Activated naive CD8-positive, alpha-beta T cell treated with anti-CD3 and anti-CD28 coated beads, Interleukin-2, amount 50 U/mL, for 24 hours (primary cell): ENCODE data around the gene TUBA3C.
"Not testable (repeated sequence)": the region's sequence is repeated elsewhere in the genome, so short reads cannot be mapped to it uniquely, and the experiment has no call there.

Source experiments
- ATAC-seq: fragments of 150-1000 bp; cut with Tn5 transposase; one replicate; pipeline ENCODE4 v1.10.0; 2021
- DNase-seq: peaks from one replicate; pipeline ENCODE4 v3.0.0; 2021
- H3K27ac Mint-ChIP-seq: one replicate; pipeline ENCODE4 v1.8.0; 2021; ENCODE audit warnings: mild to moderate bottlenecking, mixed read lengths
- H3K27me3 Mint-ChIP-seq: one replicate; pipeline ENCODE4 v1.8.0; 2021; ENCODE audit warnings: mixed read lengths
- H3K36me3 Mint-ChIP-seq: one replicate; pipeline ENCODE4 v1.8.0; 2021; ENCODE audit warnings: low read depth, mixed read lengths
- H3K4me1 Mint-ChIP-seq: one replicate; pipeline ENCODE4 v1.8.0; 2021; ENCODE audit warnings: mixed read lengths
- H3K4me3 Mint-ChIP-seq: one replicate; pipeline ENCODE4 v1.8.0; 2021; ENCODE audit warnings: mild to moderate bottlenecking, moderate library complexity, mixed read lengths
- H3K9me3 Mint-ChIP-seq: one replicate; pipeline ENCODE4 v1.8.0; 2021; ENCODE audit warnings: mixed read lengths

The TUBA3C gene

DNA sequence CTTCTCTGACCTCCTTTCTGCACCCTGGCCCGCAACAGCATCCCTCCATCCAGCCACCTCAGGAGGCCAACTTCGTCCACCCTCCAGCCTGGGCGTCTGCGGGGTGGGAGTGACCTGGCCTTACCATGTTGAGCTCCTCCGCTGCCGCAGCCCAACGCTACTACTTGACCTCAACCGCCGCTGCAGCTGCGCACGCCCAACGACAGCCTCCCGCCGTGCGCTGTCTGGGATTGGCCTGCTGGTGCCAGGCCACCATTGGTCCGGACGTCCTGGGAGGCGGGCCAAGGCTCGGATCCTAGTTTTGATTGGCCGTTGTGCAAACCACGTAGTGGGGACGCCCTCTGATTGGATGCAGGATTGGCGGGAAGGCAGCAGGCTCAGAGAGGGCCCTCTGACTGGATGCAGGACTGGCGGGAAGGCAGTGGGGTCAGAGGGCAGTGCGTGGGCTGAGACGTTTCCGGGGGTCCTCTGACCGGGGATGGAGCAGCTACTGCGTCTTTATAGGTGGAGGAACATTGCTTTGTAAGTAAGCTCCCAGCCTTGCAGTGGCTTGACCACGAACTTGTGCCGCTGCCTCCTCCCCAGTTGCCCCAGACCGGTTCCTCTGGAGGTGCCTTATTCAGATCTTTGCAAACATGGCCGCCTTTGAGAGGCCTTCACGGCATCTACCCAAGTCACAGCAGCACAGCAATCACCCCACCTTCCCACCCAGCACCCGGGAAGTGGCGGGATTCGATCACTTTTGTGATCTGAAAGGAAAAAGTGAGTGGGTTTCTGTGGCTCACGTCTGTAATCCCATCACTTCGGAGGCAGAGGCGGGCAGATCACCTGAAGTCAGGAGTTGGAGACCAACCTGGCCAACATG is at the start of gene TUBA3C:
TUBA3C (minus strand) TSS at position 204 of the 865 bp plus-strand sequence; CDS start at position 127, 77 bp downstream.
- H3K27ac Mint-ChIP-seq = no peak within 1 kb of the TSS
- peaks cover 8% of the 10 kb centered on the region for H3K9me3 Mint-ChIP-seq
- DNase-seq = no peak
- H3K4me1 Mint-ChIP-seq = no peaks in the 10 kb centered on the region
- ATAC-seq = no peak
- H3K36me3 Mint-ChIP-seq = no peaks in the 10 kb centered on the region
- H3K27me3 Mint-ChIP-seq = no peaks in the 10 kb centered on the region
- no peak within 1 kb of the TSS for H3K4me3 Mint-ChIP-seq

DNA sequence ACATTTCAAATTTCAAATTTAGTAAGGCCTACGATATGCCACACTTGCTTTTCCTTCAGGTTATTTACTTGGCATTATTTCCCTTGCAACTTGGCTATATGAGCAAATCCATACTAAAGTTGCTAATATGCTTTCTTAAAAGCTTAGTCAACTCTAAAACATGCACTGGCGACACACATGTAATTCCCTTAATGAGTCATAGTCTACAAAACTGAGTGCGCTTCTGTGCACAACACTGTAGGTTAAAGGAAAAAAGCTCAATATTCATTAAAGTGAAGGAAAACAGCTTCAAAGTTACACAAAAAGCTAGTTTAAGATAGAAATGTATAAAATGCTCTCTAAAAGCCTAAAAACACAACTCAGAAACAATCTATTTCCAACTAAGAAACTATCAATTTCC is 25.8 kb upstream of the TUBA3C start:
- not testable (repeated sequence) for ATAC-seq, DNase-seq, H3K4me3 Mint-ChIP-seq, H3K27me3 Mint-ChIP-seq, H3K4me1 Mint-ChIP-seq, H3K9me3 Mint-ChIP-seq, H3K27ac Mint-ChIP-seq, H3K36me3 Mint-ChIP-seq

DNA sequence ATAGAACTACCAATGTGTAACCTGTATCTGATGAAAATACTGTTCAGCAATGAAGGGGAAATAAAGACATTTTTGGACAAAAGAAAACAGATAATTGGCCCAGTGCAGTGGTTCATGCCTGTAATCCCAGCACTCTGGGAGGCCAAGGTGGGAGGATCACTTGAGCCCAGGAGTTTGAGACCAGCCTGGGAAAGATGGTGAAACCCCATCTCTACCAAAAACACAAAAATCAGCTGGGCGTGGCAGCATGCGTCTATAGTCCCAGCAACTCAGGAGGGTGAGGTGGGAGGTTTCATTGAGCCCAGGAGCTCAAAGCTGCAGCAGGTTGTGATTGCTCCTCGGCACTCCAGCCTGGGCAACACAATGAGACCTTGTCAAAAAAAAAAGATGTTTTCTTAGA is 11.0 kb upstream of the TUBA3C start:
- ATAC-seq, H3K9me3 Mint-ChIP-seq, H3K36me3 Mint-ChIP-seq, H3K27ac Mint-ChIP-seq, H3K27me3 Mint-ChIP-seq, H3K4me1 Mint-ChIP-seq, DNase-seq, H3K4me3 Mint-ChIP-seq: not testable (repeated sequence)

DNA sequence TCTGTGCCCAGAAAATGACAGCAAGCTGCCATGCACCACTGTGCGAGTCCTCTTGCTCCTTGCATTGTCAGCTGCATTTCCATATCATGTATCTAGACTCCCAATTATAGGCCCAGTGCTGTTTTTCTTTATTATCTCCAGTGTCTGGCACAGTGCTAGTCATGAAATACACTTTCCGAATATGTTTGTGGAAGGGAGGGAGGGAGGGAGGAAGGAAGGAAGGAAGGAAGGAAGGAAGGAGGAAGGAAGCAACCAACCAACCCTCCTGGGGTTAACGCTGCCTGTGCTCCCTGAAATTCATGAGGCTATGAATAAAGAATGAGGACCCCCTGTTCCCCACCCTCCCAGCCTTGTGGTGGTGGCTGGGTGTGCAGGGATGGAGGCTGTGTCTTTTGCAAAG is 8.3 kb upstream of the TUBA3C start:
- not testable (repeated sequence) for H3K27ac Mint-ChIP-seq, H3K27me3 Mint-ChIP-seq, H3K36me3 Mint-ChIP-seq, ATAC-seq, H3K9me3 Mint-ChIP-seq, H3K4me3 Mint-ChIP-seq, H3K4me1 Mint-ChIP-seq, DNase-seq

DNA sequence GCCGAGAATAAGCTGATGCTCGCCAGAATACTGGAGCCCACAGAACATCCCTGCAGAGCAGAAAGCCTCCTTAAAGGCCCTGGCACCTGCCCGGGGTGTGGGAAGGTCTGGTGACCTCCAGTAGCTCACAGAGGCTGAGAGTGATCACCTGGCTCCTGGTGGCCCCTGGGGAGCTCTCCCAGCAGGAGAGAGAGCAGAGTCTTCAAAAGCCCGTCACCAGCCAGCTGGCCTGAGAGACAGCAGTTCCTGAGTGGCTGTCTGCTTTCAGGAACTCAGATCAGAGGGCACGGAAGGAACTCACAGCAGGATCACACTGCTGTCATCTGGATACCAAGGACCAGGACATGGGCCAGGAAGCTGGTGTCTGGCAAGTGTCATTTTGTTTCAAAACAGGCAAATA is 7.7 kb upstream of the TUBA3C start:
- not testable (repeated sequence) for ATAC-seq, H3K27ac Mint-ChIP-seq, H3K9me3 Mint-ChIP-seq, H3K36me3 Mint-ChIP-seq, H3K4me1 Mint-ChIP-seq, H3K27me3 Mint-ChIP-seq, DNase-seq, H3K4me3 Mint-ChIP-seq

DNA sequence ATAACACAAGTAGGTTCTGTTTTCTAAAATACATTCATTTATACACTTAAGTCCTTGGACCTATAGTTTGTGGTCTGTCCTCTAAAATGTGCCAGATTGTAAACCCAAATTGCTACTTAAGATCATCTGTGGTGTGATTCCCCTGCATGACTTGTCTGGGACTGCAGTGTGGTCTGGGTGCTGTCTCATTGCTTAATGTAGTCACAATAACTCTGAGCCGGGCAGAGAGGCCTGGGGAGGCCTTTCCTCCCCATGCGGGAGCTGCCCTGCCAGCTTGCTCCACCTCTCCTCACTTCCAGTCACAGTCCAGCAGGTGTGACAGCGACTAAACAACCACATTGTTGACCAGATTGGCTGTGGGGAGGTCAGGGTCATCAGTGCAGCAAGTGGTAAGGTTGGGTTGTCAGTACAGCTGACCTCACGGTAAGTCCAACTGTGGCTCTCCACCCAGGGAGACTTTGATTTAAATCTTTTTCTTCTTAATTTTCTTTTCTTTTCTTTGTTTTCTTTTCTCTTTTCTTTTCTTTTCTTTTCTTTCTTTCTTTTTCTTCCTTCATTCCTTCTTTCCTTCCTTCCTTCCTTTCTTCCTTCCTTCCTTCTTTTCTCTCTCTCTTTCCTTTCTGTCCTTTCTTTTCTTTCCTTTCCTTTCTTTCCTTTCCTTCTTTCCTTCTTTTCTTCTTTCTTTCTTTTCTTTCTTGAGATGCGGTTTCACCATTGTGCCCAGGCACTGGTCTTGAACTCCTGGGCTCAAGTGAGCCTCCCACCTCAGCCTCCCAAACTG is 4.4 kb upstream of the TUBA3C start:
- no peaks in the 10 kb centered on the region for H3K36me3 Mint-ChIP-seq
- no peak for ATAC-seq
- no peaks in the 10 kb centered on the region for H3K27me3 Mint-ChIP-seq
- no peak overlapping the region for H3K27ac Mint-ChIP-seq
- H3K9me3 Mint-ChIP-seq = peaks cover 4% of the 10 kb centered on the region
- H3K4me3 Mint-ChIP-seq = no peak overlapping the region
- no peaks in the 10 kb centered on the region for H3K4me1 Mint-ChIP-seq
- no peak for DNase-seq

DNA sequence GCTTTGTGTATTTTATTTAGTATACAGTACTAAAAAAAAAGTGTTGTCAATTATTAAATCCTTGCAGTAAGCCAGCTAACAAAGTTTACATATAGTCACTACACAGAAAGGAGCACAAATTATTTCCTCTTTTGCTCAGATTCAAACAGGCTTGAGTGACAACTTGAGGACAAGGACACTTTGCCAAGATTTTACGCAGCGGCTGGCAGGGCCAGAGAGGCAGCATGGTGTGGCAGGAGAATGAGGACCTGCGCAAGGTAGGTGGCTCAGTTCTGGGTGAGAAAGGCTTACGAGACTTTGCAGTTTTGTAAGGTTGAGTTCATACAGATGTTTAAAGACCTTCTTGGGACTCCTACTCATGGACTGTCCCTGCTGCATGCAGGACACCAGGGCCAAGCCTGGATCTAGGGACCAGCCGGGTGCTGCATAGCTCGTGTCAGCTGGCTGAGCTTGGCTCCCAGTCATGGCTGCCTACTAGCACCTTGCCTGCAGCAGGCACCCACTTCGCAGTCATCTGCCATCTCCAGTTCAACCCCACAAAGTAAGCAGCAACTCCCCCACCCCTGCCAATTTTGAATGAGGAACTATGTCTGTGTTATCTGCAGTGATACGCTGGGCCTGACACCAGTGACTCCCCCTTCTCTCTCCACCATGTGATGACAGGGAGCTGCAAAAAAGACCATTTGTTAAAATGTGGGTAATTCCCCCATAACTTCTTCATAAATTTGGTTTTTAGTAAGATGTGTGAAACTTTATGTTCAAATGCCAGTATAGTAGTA is 3.7 kb upstream of the TUBA3C start:
- Mint-ChIP-seq H3K36me3 (no peaks in the 10 kb centered on the region), H3K27ac (no peak overlapping the region)
- no peak for ATAC-seq

DNA sequence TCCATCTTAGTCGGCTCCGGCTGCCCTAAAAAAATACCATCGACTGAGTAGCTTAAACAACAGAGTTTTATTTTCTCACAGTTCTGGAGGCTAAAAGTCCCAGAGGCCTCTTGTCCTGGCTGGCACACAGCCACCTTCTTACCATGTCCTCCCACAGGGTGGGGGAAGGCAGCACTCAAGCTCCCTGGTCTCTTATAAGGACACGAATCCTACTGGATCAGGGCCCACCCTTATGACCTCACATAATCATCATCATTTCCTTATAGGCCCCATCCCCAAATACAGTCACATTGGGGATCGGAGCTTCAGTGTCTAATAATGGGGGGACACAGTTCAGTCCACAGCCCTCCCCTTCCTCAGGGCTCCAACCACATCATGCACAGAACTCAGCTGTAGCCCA is 2.6 kb upstream of the TUBA3C start:
- no peak overlapping the region for H3K27ac Mint-ChIP-seq
- no peaks in the 10 kb centered on the region for H3K36me3 Mint-ChIP-seq
- no peak for DNase-seq
- no peak overlapping the region for H3K4me3 Mint-ChIP-seq
- no peaks in the 10 kb centered on the region for H3K4me1 Mint-ChIP-seq
- H3K9me3 Mint-ChIP-seq = peaks cover 4% of the 10 kb centered on the region
- no peaks in the 10 kb centered on the region for H3K27me3 Mint-ChIP-seq
- no peak for ATAC-seq

More for the DNA sequence above, 3.7 kb upstream of the TUBA3C start:
- no peaks in the 10 kb centered on the region for H3K4me1 Mint-ChIP-seq
- H3K27me3 Mint-ChIP-seq = no peaks in the 10 kb centered on the region
- H3K9me3 Mint-ChIP-seq = peaks cover 4% of the 10 kb centered on the region
- H3K4me3 Mint-ChIP-seq = no peak overlapping the region
- DNase-seq = no peak

DNA sequence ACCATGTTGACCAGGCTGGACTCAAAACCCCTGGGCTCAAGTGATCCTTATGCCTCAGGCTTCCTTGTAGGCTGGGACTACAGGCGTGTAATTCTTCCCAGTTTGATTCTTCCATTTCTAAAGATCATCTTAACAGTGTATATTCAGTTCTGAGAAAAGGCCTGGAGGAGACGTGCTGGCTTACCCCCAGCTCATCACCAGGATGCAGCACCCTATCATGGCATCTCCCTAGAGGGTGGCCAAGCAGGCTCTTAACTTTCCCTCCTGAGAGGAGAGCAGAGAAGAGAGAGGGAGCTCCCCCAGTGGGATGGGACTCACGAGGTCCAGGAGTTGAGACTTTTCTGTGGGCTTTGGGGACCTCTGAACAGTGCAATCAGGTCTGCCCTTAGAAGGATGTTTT is 2.1 kb upstream of the TUBA3C start:
- Mint-ChIP-seq H3K27me3 (no peaks in the 10 kb centered on the region), H3K4me3 (no peak overlapping the region), H3K36me3 (no peaks in the 10 kb centered on the region), H3K27ac (no peak overlapping the region), H3K9me3 (peaks cover 4% of the 10 kb centered on the region), H3K4me1 (no peaks in the 10 kb centered on the region)
- DNase-seq = no peak
- ATAC-seq = no peak

DNA sequence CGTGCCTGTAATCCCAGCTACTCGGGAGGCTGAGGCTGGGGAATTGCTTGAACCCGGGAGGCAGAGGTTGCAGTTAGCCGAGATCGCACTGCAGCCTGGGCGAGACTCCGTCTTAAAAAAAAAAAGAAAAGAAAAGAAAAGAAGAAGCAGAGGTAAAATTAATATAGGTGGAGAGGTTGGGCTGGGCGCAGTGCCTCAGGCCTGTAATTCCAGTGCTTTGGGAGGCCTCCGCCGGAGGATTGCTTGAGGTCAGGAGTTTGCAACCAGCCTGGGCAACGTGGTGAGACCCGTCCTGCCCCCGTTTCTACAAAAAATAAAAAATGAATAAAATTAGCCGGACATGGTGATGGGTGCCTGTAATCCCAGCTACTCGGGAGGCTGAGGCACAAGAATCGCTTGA is 912 bp upstream of the TUBA3C start:
- Mint-ChIP-seq H3K36me3 (no peaks in the 10 kb centered on the region), H3K4me3 (no peak overlapping the region), H3K27me3 (no peaks in the 10 kb centered on the region), H3K4me1 (no peaks in the 10 kb centered on the region), H3K27ac (no peak overlapping the region), H3K9me3 (peaks cover 8% of the 10 kb centered on the region)
- ATAC-seq (no peak), DNase-seq (no peak)

DNA sequence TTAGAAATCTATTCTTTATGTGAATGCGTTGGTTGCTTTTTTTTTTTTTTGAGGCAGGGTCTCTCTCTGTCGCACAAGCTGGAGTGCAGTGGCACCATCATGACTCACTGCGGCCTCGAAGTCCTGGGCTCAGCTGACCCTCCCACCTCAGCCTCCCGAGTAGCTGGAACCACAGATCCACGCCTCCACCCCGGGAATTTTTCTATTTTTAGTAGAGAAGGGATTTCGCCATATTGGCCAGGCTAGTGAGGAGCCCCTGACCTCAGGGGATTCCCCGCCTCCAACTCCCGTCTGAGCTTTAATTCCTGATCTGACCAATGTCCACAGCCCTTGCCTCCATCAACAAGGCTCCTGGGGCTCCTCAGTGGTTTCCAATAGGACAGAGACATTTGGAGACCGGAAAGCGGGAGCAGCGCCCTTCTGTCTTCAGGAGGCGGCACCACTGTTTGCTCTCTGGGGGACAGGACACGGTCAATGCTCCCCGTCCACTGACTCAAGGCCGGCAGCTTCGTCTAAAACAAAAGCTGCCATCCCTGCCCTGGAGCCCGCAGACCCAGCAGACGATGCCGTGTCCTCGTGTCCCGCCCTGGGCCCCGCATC is 503 bp downstream of the TUBA3C start:
- Mint-ChIP-seq H3K36me3 (no peaks in the 10 kb centered on the region), H3K9me3 (peaks cover 8% of the 10 kb centered on the region), H3K4me1 (no peaks in the 10 kb centered on the region), H3K27me3 (no peaks in the 10 kb centered on the region), H3K4me3 (no peak overlapping the region), H3K27ac (no peak overlapping the region)
- no peak for DNase-seq
- ATAC-seq = no peak

DNA sequence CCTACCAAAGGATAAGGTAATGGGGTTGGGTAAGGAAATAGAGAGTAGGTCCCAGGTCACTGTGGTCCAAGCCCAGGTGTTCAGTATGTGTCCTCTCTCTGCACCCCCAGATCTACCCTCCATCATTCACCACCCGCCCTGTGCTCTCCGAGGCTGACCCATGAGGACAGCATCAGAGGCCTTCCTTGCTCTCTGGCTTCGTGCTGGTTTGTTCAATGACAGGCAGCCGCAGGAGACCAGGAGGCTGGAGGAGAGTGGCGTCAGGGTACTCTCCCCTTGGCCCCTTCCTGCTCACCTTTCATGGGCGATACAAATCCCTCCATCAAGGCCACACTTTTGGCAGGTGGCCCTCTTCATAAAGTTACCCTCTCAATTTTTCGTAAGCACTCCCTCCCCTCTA is 1.7 kb downstream of the TUBA3C start:
- no peak for ATAC-seq
- Mint-ChIP-seq H3K36me3 (no peaks in the 10 kb centered on the region), H3K4me3 (no peak overlapping the region), H3K9me3 (peaks cover 8% of the 10 kb centered on the region), H3K4me1 (no peaks in the 10 kb centered on the region), H3K27me3 (no peaks in the 10 kb centered on the region), H3K27ac (no peak overlapping the region)
- no peak for DNase-seq

DNA sequence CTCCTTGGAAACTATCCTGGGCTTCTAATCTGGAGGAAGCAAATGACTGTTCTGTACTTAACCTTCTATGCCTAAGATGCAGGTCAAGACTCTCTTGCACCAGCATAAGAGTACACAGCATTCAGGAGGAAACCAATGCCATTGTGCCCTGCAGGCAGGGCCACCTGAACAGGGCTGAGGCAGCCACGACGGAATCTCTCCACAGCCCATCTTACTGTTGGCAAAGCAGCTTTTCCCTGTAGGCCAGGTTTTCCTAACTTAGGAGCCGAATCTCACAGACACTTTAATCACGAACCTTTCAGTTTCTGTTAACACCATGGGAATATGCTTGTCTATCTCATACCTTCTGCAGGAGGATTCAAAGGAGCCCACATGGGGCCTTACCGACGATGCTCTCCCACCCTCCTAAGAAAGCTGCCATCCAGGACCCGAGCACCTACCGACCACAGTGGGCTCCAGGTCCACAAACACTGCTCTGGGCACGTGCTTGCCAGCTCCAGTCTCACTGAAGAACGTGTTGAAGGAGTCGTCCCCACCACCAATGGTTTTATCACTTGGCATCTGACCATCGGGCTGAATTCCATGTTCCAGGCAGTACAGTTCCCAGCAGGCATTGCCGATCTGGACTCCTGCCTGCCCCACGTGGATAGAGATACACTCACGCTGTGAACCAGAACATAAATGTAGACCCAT is 2.6 kb downstream of the TUBA3C start:
- Mint-ChIP-seq H3K4me3 (no peak overlapping the region), H3K27me3 (no peaks in the 10 kb centered on the region), H3K9me3 (peaks cover 8% of the 10 kb centered on the region), H3K4me1 (no peaks in the 10 kb centered on the region), H3K36me3 (no peaks in the 10 kb centered on the region), H3K27ac (no peak overlapping the region)
- no peak for DNase-seq
- no peak for ATAC-seq
